Muscle of leg (tissue), 11 donors: ENCODE measurements around the gene NBPF1. TPM values are rescaled to one million over a fixed set of nuclear protein-coding genes. Genes with fewer than 3 reads are reported as not detected.
"Not testable (repeated sequence)": the region's sequence is repeated elsewhere in the genome, so short reads cannot be mapped to it uniquely, and the experiment has no call there.

Experiments
- DNase-seq: peaks from one replicate; pipeline ENCODE4 v3.0.0; 2013
- H3K27ac ChIP-seq: one replicate; pipeline ENCODE4 v1.5.1; 2013; ENCODE audit warnings: mild to moderate bottlenecking, low read length, control low read depth
- H3K27me3 ChIP-seq: one replicate; pipeline ENCODE4 v1.6.1; 2013; ENCODE audit warnings: low read length; ENCODE audit not compliant: control insufficient read depth, insufficient read depth
- H3K36me3 ChIP-seq: one replicate; pipeline ENCODE4 v1.6.1; 2013; ENCODE audit warnings: low read length; ENCODE audit not compliant: control insufficient read depth, insufficient read depth
- H3K4me1 ChIP-seq: one replicate; pipeline ENCODE4 v1.6.1; 2013; ENCODE audit warnings: low read length; ENCODE audit not compliant: control insufficient read depth, insufficient read depth
- H3K4me3 ChIP-seq: one replicate; pipeline ENCODE4 v1.5.1; 2013; ENCODE audit warnings: low read length, control low read depth
- H3K9me3 ChIP-seq: replicated peaks from 2 replicates; pipeline ENCODE4 v1.6.1; 2013; ENCODE audit warnings: low read depth, low read length; ENCODE audit not compliant: control insufficient read depth
- WGBS: methylation state at CpG from one replicate; pipeline ENCODE4 v1.1.5; 2013; ENCODE audit warnings: missing lambda C conversion rate; ENCODE audit not compliant: insufficient coverage; 5-methylcytosine and 5-hydroxymethylcytosine counted together
- polyA plus RNA-seq, 8 donors: library from polyadenylated mRNA; unstranded; fragments of 120-200 nt; gene quantifications; one replicate each; pipeline versions ENCODE4 v1.2.1 to v1.2.3, GENCODE V29; 2013; ENCODE audit warnings: inconsistent platforms in 1 of 8, low replicate concordance in 1 of 8; ENCODE audit not compliant: insufficient read length in 8 of 8, insufficient read depth in 1 of 8
- total RNA-seq: library from RNA; stranded (reverse); fragments of 120-200 nt; gene quantifications from one replicate; pipeline ENCODE4 v1.2.4, GENCODE V29; 2013

The NBPF1 gene
- total and polyA plus RNA-seq, 9 donors, result 72.6 to 148 (median 114) TPM

GRCh38 chr1:16513412-16514106 lies 99.8 kb downstream of the NBPF1 start:
- peak overlapping the region; percentile 70 for H3K27ac ChIP-seq
- H3K4me3 ChIP-seq, H3K4me1 ChIP-seq, H3K27me3 ChIP-seq, H3K9me3 ChIP-seq, H3K36me3 ChIP-seq: not testable (repeated sequence)
- DNase-seq, result peak; percentile 98
- 3% methylated on average over 8 of the region's 26 CpGs for WGBS

GRCh38 chr1:16512624-16513411 lies 100.5 kb downstream of the NBPF1 start:
- not testable (repeated sequence) for DNase-seq, H3K27me3 ChIP-seq, H3K4me3 ChIP-seq, H3K9me3 ChIP-seq, H3K4me1 ChIP-seq, H3K27ac ChIP-seq, H3K36me3 ChIP-seq
- WGBS, result 85% methylated on average over 4 of the region's 15 CpGs

Other genes starting within 250 kb of the NBPF1 start
- gene SZRD1, start 246.3 kb downstream of the NBPF1 start, total RNA-seq, result 52.8 TPM
- 100 to 1,000 TPM in 1 of 8 donors, 10 to 100 TPM in 7; 74.1 to 102 (median 92.4) TPM for gene SZRD1, start 246.3 kb downstream of the NBPF1 start, polyA plus RNA-seq
- 0.04 TPM for gene SPATA21, start 176.1 kb downstream of the NBPF1 start, total RNA-seq
- gene SPATA21, start 176.1 kb downstream of the NBPF1 start, polyA plus RNA-seq, result under 1 TPM in 6 of 8 donors, not detected in 2; 0.10 to 0.24 (median 0.13) TPM
- gene NECAP2, start 172.8 kb downstream of the NBPF1 start, total RNA-seq, result 43.9 TPM
- gene NECAP2, start 172.8 kb downstream of the NBPF1 start, polyA plus RNA-seq, result 10 to 100 TPM; 33.7 to 45.5 (median 38.3) TPM
- 2,384 TPM for gene RNU1-1, start 99.3 kb downstream of the NBPF1 start, total RNA-seq
- gene RNU1-1, start 99.3 kb downstream of the NBPF1 start, polyA plus RNA-seq, result not detected
- 2,384 TPM for gene RNU1-3, start 53.4 kb upstream of the NBPF1 start, total RNA-seq
- gene RNU1-3, start 53.4 kb upstream of the NBPF1 start, polyA plus RNA-seq, result not detected
- 2,384 TPM for gene RNU1-4, start 127.0 kb upstream of the NBPF1 start, total RNA-seq
- not detected for gene RNU1-4, start 127.0 kb upstream of the NBPF1 start, polyA plus RNA-seq